Measurements from ENCODE around the gene CBY1. TPM values are rescaled to one million over a fixed set of nuclear protein-coding genes. Genes with fewer than 3 reads are reported as not detected.

CBY1 gene
- total and polyA plus RNA-seq, 7 donors: 23.6 to 47.8 (median 35.6) TPM

DNA sequence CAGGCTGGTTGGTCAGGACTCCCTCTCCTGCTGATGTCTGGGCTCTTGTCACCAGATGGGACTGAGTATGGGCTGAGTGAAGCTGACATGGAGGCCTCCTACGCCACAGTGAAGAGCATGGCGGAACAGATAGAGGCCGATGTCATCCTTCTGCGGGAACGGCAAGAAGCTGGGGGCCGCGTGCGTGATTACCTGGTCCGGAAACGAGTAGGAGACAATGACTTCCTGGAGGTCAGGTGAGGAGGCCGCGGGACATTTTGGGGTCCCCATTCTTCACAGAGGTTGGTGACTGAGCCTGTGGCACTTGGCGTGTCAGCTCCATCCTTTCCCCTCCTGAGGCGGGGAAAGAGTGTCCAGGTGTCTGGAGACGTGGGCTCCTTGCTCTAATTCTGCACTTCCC lies 59.4 kb downstream of the CBY1 start:
- DNase-seq: no peak
- Histone ChIP-seq H3K36me3 (peaks cover 8 to 56% (median 16%) of the 10 kb centered on the region in 4 donors), H3K27ac (no peak overlapping the region), H3K9me3 (no peaks in the 10 kb centered on the region), H3K27me3 (no peaks in the 10 kb centered on the region), H3K4me3 (no peak overlapping the region), H3K4me1 (peaks cover 0 to 30% (median 19%) of the 10 kb centered on the region in 4 donors)
- 96% methylated on average over 15 of the region's 15 CpGs for WGBS, 2 donors
- TF ChIP-seq POLR2A (IDR thresholded peaks at IDR 0.05): no peak
- TF ChIP-seq POLR2AphosphoS5 (IDR thresholded peaks at IDR 0.05): no peak
- TF ChIP-seq EP300 (IDR thresholded peaks at IDR 0.05): no peak
- TF ChIP-seq, protein P1, sequence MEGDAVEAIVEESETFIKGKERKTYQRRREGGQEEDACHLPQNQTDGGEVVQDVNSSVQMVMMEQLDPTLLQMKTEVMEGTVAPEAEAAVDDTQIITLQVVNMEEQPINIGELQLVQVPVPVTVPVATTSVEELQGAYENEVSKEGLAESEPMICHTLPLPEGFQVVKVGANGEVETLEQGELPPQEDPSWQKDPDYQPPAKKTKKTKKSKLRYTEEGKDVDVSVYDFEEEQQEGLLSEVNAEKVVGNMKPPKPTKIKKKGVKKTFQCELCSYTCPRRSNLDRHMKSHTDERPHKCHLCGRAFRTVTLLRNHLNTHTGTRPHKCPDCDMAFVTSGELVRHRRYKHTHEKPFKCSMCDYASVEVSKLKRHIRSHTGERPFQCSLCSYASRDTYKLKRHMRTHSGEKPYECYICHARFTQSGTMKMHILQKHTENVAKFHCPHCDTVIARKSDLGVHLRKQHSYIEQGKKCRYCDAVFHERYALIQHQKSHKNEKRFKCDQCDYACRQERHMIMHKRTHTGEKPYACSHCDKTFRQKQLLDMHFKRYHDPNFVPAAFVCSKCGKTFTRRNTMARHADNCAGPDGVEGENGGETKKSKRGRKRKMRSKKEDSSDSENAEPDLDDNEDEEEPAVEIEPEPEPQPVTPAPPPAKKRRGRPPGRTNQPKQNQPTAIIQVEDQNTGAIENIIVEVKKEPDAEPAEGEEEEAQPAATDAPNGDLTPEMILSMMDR (IDR thresholded peaks at IDR 0.05): no peak
- intact Hi-C loops (cut with DNase I): no loop called here

DNA sequence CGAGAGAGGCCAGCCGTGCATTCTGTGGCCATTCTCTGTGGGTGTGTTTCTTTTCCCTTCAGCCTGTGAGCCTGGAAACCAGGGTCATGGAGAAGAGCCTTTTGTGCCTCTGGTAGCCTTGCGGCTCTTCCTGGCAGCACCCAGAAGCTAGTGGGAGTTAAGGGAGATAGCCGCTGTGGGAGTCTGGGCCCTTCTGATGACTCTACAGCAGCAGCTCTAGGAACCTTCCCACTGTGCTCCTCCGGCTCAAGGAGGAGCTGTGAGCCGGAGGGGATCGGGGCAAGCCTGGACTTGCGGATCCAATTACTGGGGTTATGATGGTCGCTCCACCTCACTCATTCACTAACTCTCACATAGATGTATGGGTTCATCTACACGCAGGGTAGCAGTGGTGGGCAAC lies 59.8 kb downstream of the CBY1 start:
- 97% methylated on average over 10 of the region's 10 CpGs for WGBS, 2 donors
- Histone ChIP-seq H3K9me3 (no peaks in the 10 kb centered on the region), H3K4me3 (no peak overlapping the region), H3K27ac (no peak overlapping the region), H3K27me3 (no peaks in the 10 kb centered on the region), H3K36me3 (peaks cover 8 to 59% (median 17%) of the 10 kb centered on the region in 4 donors), H3K4me1 (peaks cover 0 to 30% (median 19%) of the 10 kb centered on the region in 4 donors)
- intact Hi-C loops (cut with DNase I): no loop called here
- TF ChIP-seq POLR2AphosphoS5 (IDR thresholded peaks at IDR 0.05): no peak
- TF ChIP-seq, protein P1 (IDR thresholded peaks at IDR 0.05): no peak
- TF ChIP-seq POLR2A (IDR thresholded peaks at IDR 0.05): no peak
- no peak for TF ChIP-seq EP300 (IDR thresholded peaks at IDR 0.05)
- DNase-seq: peak; percentile 28

DNA sequence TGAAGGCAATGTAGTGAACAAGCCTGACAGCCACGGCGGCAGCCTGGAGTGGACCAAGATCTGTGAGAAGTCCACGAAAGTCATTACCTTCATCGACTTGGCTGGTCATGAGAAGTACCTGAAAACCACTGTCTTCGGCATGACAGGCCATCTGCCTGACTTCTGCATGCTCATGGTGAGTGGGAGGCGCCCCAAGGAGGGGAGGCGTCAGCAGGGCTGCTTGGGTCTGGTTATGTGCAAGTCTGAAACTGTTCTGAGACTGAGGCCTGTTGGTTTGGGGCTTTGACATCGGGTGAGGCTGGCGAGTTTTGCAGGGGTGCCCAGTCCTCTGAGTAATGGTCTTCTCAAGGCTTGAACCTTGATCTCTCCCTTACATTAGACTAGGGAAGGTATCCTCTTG lies 60.4 kb downstream of the CBY1 start:
- Histone ChIP-seq H3K9me3 (no peaks in the 10 kb centered on the region), H3K4me1 (peaks cover 0 to 30% (median 19%) of the 10 kb centered on the region in 4 donors), H3K4me3 (no peak overlapping the region), H3K27ac (no peak overlapping the region), H3K27me3 (no peaks in the 10 kb centered on the region), H3K36me3 (peaks cover 8 to 62% (median 17%) of the 10 kb centered on the region in 4 donors)
- TF ChIP-seq EP300 (IDR thresholded peaks at IDR 0.05): no peak
- TF ChIP-seq POLR2AphosphoS5 (IDR thresholded peaks at IDR 0.05): no peak
- no peak for TF ChIP-seq POLR2A (IDR thresholded peaks at IDR 0.05)
- TF ChIP-seq, protein P1 (IDR thresholded peaks at IDR 0.05): no peak
- 91 to 96% methylated on average over 9 of the region's 9 CpGs for WGBS, 2 donors
- no peak for DNase-seq
- intact Hi-C loops (cut with DNase I): no loop called here

DNA sequence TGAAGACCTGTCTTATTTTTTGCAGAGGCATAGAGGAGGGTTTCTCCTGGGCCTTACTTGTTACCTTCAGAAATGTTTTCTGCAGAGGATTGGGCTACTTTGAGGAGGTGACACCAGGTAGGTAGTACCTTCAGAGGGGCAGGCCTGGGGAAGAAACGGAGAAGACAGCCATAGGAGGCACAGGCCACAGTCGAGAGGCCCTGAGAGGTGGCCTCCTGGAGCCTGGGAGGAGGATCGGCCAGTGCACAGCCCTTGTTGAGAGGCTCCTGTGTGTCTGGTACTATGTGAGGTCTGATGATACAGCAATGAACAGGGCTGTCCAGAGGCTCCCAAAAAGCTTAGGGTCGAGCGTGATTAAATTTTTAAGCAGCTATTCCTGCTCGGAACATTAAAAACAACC lies 60.8 kb downstream of the CBY1 start:
- Histone ChIP-seq H3K4me3 (no peak overlapping the region), H3K4me1 (peaks cover 0 to 30% (median 19%) of the 10 kb centered on the region in 4 donors), H3K9me3 (no peaks in the 10 kb centered on the region), H3K36me3 (peaks cover 8 to 62% (median 19%) of the 10 kb centered on the region in 4 donors), H3K27ac (no peak overlapping the region), H3K27me3 (no peaks in the 10 kb centered on the region)
- TF ChIP-seq EP300 (IDR thresholded peaks at IDR 0.05): no peak
- TF ChIP-seq, protein P1 (IDR thresholded peaks at IDR 0.05): no peak
- TF ChIP-seq POLR2A (IDR thresholded peaks at IDR 0.05): no peak
- TF ChIP-seq POLR2AphosphoS5 (IDR thresholded peaks at IDR 0.05): no peak
- 87 to 94% methylated on average over 6 of the region's 6 CpGs for WGBS, 2 donors
- intact Hi-C loops (cut with DNase I): no loop called here
- peak; percentile 18 for DNase-seq

DNA sequence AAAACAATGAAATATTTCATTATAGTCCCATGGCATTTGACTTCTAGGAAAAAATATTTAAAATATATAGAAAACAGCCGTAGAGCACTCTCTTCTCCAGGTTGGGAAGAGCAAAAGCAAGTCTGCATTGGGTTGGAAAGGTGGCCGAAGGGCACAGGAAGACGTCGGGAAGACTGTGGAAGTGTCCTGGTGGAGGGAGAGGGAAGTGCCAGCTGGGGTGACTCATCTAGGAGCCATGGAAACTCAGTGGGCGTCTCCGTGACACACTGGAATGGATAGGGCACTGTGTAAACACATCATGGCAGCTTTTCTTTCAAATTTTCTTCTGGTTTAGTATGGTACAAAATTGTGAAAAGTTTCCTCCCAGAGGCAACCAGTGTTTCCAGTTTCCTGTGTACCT lies 62.0 kb downstream of the CBY1 start:
- 21 to 54% methylated on average over 6 of the region's 6 CpGs for WGBS, 2 donors
- H3K27me3 ChIP-seq: no peaks in the 10 kb centered on the region
- intact Hi-C loops (cut with DNase I): no loop called here
- H3K27ac ChIP-seq: peak overlapping the region; percentile 24 to 45 (median 36)
- TF ChIP-seq EP300 (IDR thresholded peaks at IDR 0.05) (no peak), POLR2AphosphoS5 (IDR thresholded peaks at IDR 0.05) (peak in 2 of 4 donors; percentile 11 to 14), POLR2A (IDR thresholded peaks at IDR 0.05) (no peak)
- TF ChIP-seq, protein P1 (IDR thresholded peaks at IDR 0.05): peak; percentile 21 to 68 (median 58)
- no peak overlapping the region for H3K4me3 ChIP-seq
- H3K36me3 ChIP-seq: peaks cover 8 to 68% (median 26%) of the 10 kb centered on the region in 4 donors
- peak; percentile 78 for DNase-seq
- H3K4me1 ChIP-seq: peaks cover 0 to 21% (median 15%) of the 10 kb centered on the region in 4 donors
- no peaks in the 10 kb centered on the region for H3K9me3 ChIP-seq
